Measurements from ENCODE around the gene CD151.

- TF ChIP-seq TAF1 (IDR thresholded peaks at IDR 0.05; ENCODE audit: borderline replicate concordance, low read depth, low read length), result no peak
- TF ChIP-seq POLR2A (IDR thresholded peaks at IDR 0.05; ENCODE audit: low read depth, low read length), result no peak
- no peak for TF ChIP-seq POLR2AphosphoS5 (IDR thresholded peaks at IDR 0.05; ENCODE audit: low read depth, low read length)
Measured at GRCh38 chr11:823441-824291, 9.1 kb upstream of the CD151 start.
